GM23338 (cell line): ENCODE measurements around the gene KCNT1. TPM values are rescaled to one million over a fixed set of nuclear protein-coding genes. Genes with fewer than 3 reads are reported as not detected.

Source experiments
- ATAC-seq: fragments of 200-7000 bp; cut with Tn5 transposase; 3 replicates; pipeline ENCODE4 v1.9.1; 2020
- DNase-seq: peaks from one replicate; pipeline ENCODE4 v3.0.0-alpha.2; 2015; ENCODE audit warnings: low spot score
- H2AFZ ChIP-seq: fragments of 200-600 bp; sonication (generic); 2 replicates; pipeline ENCODE4 v1.8.0; 2016; ENCODE audit warnings: antibody characterized with exemption, mild to moderate bottlenecking, moderate library complexity
- H3F3A ChIP-seq: fragments of 200-600 bp; sonication (generic); replicated peaks from 2 replicates; pipeline ENCODE4 v1.8.0; 2017; ENCODE audit warnings: antibody characterized with exemption, mixed run types, low read depth
- H3K27ac ChIP-seq: fragments of 200-600 bp; sonication (generic); 2 replicates; pipeline ENCODE4 v1.6.1; 2016; ENCODE audit warnings: low read depth
- H3K27me3 ChIP-seq: fragments of 200-600 bp; sonication (generic); 2 replicates; pipeline ENCODE4 v1.8.0; 2016; ENCODE audit warnings: mild to moderate bottlenecking, mixed run types, moderate library complexity; ENCODE audit not compliant: insufficient read depth
- H3K36me3 ChIP-seq: fragments of 200-600 bp; sonication (generic); 2 replicates; pipeline ENCODE4 v1.8.0; 2016; ENCODE audit warnings: mild to moderate bottlenecking; ENCODE audit not compliant: insufficient read depth
- H3K4me1 ChIP-seq: fragments of 200-600 bp; sonication (generic); 2 replicates; pipeline ENCODE4 v1.8.0; 2016; ENCODE audit warnings: mild to moderate bottlenecking, moderate library complexity; ENCODE audit not compliant: insufficient read depth
- H3K4me2 ChIP-seq: fragments of 200-600 bp; sonication (generic); 2 replicates; pipeline ENCODE4 v1.7.1; 2017; ENCODE audit warnings: mixed run types
- H3K4me3 ChIP-seq: fragments of 200-600 bp; sonication (generic); 2 replicates; pipeline ENCODE4 v1.6.1; 2016; ENCODE audit warnings: mixed run types
- H3K79me2 ChIP-seq: fragments of 200-600 bp; sonication (generic); replicated peaks from 2 replicates; pipeline ENCODE4 v1.8.0; 2017; ENCODE audit warnings: mild to moderate bottlenecking; ENCODE audit not compliant: insufficient read depth
- H3K9me2 ChIP-seq: fragments of 200-600 bp; sonication (generic); 2 replicates; pipeline ENCODE4 v1.8.0; 2017; ENCODE audit not compliant: insufficient read depth
- H4K20me1 ChIP-seq: fragments of 200-600 bp; sonication (generic); replicated peaks from 2 replicates; pipeline ENCODE4 v1.8.0; 2017; ENCODE audit warnings: mild to moderate bottlenecking; ENCODE audit not compliant: insufficient read depth
- H3K27ac Mint-ChIP-seq: 2 replicates; pipeline ENCODE4 v1.8.0; 2020; ENCODE audit warnings: inconsistent platforms, mild to moderate bottlenecking, moderate library complexity, mixed read lengths
- H3K27me3 Mint-ChIP-seq: 3 replicates; pipeline ENCODE4 v1.8.0; 2022; ENCODE audit warnings: low read depth, mild to moderate bottlenecking, moderate library complexity, mixed read lengths, inconsistent platforms; ENCODE audit not compliant: insufficient read depth, poor library complexity
- H3K36me3 Mint-ChIP-seq: 3 replicates; pipeline ENCODE4 v1.8.0; 2021; ENCODE audit warnings: low read depth, mild to moderate bottlenecking, inconsistent platforms, moderate library complexity, mixed read lengths
- H3K4me1 Mint-ChIP-seq: 3 replicates; pipeline ENCODE4 v1.8.0; 2020; ENCODE audit warnings: mild to moderate bottlenecking, inconsistent platforms, mixed read lengths
- H3K4me3 Mint-ChIP-seq: 3 replicates; pipeline ENCODE4 v1.8.0; 2021; ENCODE audit warnings: moderate library complexity, mild to moderate bottlenecking, inconsistent platforms, mixed read lengths
- H3K9me3 Mint-ChIP-seq: 3 replicates; pipeline ENCODE4 v1.8.0; 2020; ENCODE audit warnings: moderate library complexity, mild to moderate bottlenecking, inconsistent platforms, mixed read lengths
- CREB1 ChIP-seq: fragments of 250-450 bp; sonication (Bioruptor Pico); IDR thresholded peaks from 2 replicates; pipeline ENCODE4 v1.5.0; 2020; ENCODE audit warnings: low read depth, mild to moderate bottlenecking, moderate library complexity
- JUNB ChIP-seq: IDR thresholded peaks from one replicate; pipeline ENCODE4 v1.6.1; 2016; ENCODE audit warnings: antibody characterized with exemption; ENCODE audit not compliant: unreplicated experiment
- ZNF331 ChIP-seq: fragments of 250-450 bp; sonication (Bioruptor Pico); IDR thresholded peaks from 2 replicates; pipeline ENCODE4 v1.5.0; 2020; ENCODE audit warnings: low read depth, mild to moderate bottlenecking, moderate library complexity
- polyA plus RNA-seq: library from polyadenylated mRNA; unstranded; fragments of >200 nt; fragmentation: Nextera tagmentation; extraction: Ambion mirVana; gene quantifications from 2 replicates; pipeline ENCODE4 v1.2.1, GENCODE V29; 2016
- total RNA-seq: library from RNA; depleted of rRNA; stranded (reverse); fragments of >200 nt; shearing (Covaris generic); gene quantifications from 2 replicates; pipeline ENCODE4 v1.2.3, GENCODE V29; 2014
- TF ChIP-seq, protein P1 (sequence below): IDR thresholded peaks from 2 replicates; pipeline ENCODE4 v1.6.1; 2016; ENCODE audit warnings: antibody characterized with exemption
- TF ChIP-seq, protein P2 (sequence below): IDR thresholded peaks from one replicate; pipeline ENCODE4 v1.6.1; 2018; ENCODE audit warnings: antibody characterized with exemption; ENCODE audit not compliant: unreplicated experiment
- TF ChIP-seq, protein P3 (sequence below): fragments of 250-450 bp; sonication (Bioruptor Pico); IDR thresholded peaks from 2 replicates; pipeline ENCODE4 v1.5.0; 2020; ENCODE audit warnings: mild to moderate bottlenecking, moderate library complexity
- TF ChIP-seq, protein P4 (sequence below), 2 experiments: fragments of 200-600 bp in 1 of 2; sonication (generic) in 1 of 2; conservative IDR thresholded peaks; 2 replicates each; pipeline versions ENCODE4 v1.5.1 to v1.6.1; 2016 to 2017; ENCODE audit warnings: antibody characterized with exemption in 2 of 2, low read depth in 2 of 2, mild to moderate bottlenecking in 2 of 2, moderate library complexity in 1 of 2

The KCNT1 gene
- total and polyA plus RNA-seq, 2 experiments from 2014 or later: 0.05 to 0.28 TPM

DNA sequence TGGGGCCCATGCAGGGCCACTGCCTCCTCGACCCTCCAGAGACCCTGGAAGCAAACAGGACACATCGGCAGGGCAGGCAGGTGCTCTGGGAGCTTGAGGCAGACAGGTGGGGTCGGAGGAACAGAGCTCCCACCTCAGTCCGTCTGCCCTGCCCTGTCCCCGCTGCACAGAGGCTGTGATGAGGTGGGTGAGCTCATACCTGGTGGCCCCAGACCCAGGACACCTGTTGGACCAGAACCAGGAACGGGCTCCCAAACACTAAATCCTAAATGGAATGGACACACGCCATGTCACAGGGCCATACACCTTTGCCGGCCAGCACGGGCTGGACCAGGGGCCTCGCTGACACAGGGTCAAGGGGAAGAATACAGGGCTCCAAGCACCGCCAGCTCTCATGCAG lies 8.2 kb upstream of the KCNT1 start (continued):
- TF ChIP-seq, protein P1, sequence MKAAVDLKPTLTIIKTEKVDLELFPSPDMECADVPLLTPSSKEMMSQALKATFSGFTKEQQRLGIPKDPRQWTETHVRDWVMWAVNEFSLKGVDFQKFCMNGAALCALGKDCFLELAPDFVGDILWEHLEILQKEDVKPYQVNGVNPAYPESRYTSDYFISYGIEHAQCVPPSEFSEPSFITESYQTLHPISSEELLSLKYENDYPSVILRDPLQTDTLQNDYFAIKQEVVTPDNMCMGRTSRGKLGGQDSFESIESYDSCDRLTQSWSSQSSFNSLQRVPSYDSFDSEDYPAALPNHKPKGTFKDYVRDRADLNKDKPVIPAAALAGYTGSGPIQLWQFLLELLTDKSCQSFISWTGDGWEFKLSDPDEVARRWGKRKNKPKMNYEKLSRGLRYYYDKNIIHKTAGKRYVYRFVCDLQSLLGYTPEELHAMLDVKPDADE: no peak
- TF ChIP-seq CREB1 (CRISPR knock-in tag): no peak
- TF ChIP-seq, protein P2, sequence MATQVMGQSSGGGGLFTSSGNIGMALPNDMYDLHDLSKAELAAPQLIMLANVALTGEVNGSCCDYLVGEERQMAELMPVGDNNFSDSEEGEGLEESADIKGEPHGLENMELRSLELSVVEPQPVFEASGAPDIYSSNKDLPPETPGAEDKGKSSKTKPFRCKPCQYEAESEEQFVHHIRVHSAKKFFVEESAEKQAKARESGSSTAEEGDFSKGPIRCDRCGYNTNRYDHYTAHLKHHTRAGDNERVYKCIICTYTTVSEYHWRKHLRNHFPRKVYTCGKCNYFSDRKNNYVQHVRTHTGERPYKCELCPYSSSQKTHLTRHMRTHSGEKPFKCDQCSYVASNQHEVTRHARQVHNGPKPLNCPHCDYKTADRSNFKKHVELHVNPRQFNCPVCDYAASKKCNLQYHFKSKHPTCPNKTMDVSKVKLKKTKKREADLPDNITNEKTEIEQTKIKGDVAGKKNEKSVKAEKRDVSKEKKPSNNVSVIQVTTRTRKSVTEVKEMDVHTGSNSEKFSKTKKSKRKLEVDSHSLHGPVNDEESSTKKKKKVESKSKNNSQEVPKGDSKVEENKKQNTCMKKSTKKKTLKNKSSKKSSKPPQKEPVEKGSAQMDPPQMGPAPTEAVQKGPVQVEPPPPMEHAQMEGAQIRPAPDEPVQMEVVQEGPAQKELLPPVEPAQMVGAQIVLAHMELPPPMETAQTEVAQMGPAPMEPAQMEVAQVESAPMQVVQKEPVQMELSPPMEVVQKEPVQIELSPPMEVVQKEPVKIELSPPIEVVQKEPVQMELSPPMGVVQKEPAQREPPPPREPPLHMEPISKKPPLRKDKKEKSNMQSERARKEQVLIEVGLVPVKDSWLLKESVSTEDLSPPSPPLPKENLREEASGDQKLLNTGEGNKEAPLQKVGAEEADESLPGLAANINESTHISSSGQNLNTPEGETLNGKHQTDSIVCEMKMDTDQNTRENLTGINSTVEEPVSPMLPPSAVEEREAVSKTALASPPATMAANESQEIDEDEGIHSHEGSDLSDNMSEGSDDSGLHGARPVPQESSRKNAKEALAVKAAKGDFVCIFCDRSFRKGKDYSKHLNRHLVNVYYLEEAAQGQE: no peak

DNA sequence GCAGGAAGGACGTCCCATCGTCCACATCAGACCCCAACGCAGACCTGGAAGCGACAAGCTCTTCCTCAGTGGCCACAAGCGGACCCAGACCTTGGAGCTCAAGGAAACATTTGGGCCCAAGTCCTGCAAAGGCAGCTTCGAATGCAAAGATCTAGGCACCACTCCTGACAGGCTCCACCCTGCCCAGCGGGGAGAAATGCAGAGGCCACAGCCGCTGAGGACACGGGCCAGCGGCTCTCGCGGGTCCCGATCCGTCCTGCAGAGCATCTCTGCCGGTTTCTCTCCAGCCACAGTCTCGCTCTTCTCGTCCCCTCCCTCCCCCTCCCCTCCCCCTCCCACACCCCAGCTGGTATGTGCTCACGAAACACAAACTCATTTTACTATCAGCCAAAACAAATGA lies 7.6 kb upstream of the KCNT1 start:
- no peaks in the 10 kb centered on the region for H3K4me1 Mint-ChIP-seq
- DNase-seq (no peak), ATAC-seq (no peak)
- TF ChIP-seq, protein P2: no peak
- TF ChIP-seq, protein P3, sequence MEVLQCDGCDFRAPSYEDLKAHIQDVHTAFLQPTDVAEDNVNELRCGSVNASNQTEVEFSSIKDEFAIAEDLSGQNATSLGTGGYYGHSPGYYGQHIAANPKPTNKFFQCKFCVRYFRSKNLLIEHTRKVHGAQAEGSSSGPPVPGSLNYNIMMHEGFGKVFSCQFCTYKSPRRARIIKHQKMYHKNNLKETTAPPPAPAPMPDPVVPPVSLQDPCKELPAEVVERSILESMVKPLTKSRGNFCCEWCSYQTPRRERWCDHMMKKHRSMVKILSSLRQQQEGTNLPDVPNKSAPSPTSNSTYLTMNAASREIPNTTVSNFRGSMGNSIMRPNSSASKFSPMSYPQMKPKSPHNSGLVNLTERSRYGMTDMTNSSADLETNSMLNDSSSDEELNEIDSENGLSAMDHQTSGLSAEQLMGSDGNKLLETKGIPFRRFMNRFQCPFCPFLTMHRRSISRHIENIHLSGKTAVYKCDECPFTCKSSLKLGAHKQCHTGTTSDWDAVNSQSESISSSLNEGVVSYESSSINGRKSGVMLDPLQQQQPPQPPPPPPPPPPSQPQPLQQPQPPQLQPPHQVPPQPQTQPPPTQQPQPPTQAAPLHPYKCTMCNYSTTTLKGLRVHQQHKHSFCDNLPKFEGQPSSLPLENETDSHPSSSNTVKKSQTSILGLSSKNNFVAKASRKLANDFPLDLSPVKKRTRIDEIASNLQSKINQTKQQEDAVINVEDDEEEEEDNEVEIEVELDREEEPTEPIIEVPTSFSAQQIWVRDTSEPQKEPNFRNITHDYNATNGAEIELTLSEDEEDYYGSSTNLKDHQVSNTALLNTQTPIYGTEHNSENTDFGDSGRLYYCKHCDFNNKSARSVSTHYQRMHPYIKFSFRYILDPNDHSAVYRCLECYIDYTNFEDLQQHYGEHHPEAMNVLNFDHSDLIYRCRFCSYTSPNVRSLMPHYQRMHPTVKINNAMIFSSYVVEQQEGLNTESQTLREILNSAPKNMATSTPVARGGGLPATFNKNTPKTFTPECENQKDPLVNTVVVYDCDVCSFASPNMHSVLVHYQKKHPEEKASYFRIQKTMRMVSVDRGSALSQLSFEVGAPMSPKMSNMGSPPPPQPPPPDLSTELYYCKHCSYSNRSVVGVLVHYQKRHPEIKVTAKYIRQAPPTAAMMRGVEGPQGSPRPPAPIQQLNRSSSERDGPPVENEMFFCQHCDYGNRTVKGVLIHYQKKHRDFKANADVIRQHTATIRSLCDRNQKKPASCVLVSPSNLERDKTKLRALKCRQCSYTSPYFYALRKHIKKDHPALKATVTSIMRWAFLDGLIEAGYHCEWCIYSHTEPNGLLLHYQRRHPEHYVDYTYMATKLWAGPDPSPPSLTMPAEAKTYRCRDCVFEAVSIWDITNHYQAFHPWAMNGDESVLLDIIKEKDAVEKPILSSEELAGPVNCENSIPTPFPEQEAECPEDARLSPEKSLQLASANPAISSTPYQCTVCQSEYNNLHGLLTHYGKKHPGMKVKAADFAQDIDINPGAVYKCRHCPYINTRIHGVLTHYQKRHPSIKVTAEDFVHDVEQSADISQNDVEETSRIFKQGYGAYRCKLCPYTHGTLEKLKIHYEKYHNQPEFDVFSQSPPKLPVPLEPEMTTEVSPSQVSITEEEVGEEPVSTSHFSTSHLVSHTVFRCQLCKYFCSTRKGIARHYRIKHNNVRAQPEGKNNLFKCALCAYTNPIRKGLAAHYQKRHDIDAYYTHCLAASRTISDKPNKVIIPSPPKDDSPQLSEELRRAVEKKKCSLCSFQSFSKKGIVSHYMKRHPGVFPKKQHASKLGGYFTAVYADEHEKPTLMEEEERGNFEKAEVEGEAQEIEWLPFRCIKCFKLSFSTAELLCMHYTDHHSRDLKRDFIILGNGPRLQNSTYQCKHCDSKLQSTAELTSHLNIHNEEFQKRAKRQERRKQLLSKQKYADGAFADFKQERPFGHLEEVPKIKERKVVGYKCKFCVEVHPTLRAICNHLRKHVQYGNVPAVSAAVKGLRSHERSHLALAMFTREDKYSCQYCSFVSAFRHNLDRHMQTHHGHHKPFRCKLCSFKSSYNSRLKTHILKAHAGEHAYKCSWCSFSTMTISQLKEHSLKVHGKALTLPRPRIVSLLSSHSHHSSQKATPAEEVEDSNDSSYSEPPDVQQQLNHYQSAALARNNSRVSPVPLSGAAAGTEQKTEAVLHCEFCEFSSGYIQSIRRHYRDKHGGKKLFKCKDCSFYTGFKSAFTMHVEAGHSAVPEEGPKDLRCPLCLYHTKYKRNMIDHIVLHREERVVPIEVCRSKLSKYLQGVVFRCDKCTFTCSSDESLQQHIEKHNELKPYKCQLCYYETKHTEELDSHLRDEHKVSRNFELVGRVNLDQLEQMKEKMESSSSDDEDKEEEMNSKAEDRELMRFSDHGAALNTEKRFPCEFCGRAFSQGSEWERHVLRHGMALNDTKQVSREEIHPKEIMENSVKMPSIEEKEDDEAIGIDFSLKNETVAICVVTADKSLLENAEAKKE (CRISPR knock-in tag): no peak
- TF ChIP-seq, protein P4, sequence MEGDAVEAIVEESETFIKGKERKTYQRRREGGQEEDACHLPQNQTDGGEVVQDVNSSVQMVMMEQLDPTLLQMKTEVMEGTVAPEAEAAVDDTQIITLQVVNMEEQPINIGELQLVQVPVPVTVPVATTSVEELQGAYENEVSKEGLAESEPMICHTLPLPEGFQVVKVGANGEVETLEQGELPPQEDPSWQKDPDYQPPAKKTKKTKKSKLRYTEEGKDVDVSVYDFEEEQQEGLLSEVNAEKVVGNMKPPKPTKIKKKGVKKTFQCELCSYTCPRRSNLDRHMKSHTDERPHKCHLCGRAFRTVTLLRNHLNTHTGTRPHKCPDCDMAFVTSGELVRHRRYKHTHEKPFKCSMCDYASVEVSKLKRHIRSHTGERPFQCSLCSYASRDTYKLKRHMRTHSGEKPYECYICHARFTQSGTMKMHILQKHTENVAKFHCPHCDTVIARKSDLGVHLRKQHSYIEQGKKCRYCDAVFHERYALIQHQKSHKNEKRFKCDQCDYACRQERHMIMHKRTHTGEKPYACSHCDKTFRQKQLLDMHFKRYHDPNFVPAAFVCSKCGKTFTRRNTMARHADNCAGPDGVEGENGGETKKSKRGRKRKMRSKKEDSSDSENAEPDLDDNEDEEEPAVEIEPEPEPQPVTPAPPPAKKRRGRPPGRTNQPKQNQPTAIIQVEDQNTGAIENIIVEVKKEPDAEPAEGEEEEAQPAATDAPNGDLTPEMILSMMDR (conservative IDR thresholded peaks at IDR 0.05; ENCODE audit: low read depth in 2 of 2): no peak
- TF ChIP-seq CREB1 (CRISPR knock-in tag): no peak
- TF ChIP-seq ZNF331: no peak
- no peak for TF ChIP-seq JUNB

More for the DNA sequence above, 7.6 kb upstream of the KCNT1 start:
- Histone ChIP-seq H3K4me1 (no peaks in the 10 kb centered on the region), H3K79me2 (no peaks in the 10 kb centered on the region), H3K27me3 (no peaks in the 10 kb centered on the region), H4K20me1 (no peaks in the 10 kb centered on the region), H3K9me2 (no peaks in the 10 kb centered on the region), H3F3A (no peaks in the 10 kb centered on the region), H3K4me2 (no peak overlapping the region), H3K4me3 (no peak overlapping the region), H2AFZ (no peak overlapping the region), H3K36me3 (no peaks in the 10 kb centered on the region), H3K27ac (no peak overlapping the region)
- Mint-ChIP-seq H3K4me3 (no peak overlapping the region), H3K27ac (no peak overlapping the region), H3K36me3 (no peaks in the 10 kb centered on the region), H3K9me3 (no peaks in the 10 kb centered on the region), H3K27me3 (peaks cover 5% of the 10 kb centered on the region)
